ENCODE measurements around the gene SMG6. TPM values are rescaled to one million over a fixed set of nuclear protein-coding genes. Genes with fewer than 3 reads are reported as not detected.
"Not testable (repeated sequence)": the region's sequence is repeated elsewhere in the genome, so short reads cannot be mapped to it uniquely, and the experiment has no call there.

Gene SMG6
- total RNA-seq, 1 donor from 2014 or later = 19.4 TPM

- no peak for TF ChIP-seq CTCF (conservative IDR thresholded peaks at IDR 0.05; ENCODE audit: low read depth, low read length)
- H3K4me3 ChIP-seq (ENCODE audit: low read depth, low read length) = no peak overlapping the region
- DNase-seq (ENCODE audit: low read depth) = no peak
Observed at GRCh38 chr17:2150806-2151205, 152.8 kb downstream of the SMG6 start.

GRCh38 chr17:2149934-2150333 lies 153.7 kb downstream of the SMG6 start:
- TF ChIP-seq CTCF (conservative IDR thresholded peaks at IDR 0.05; ENCODE audit: low read depth, low read length) = no peak
- no peak for DNase-seq (ENCODE audit: low read depth)

GRCh38 chr17:2146132-2146871 lies 157.3 kb downstream of the SMG6 start:
- TF ChIP-seq CTCF (conservative IDR thresholded peaks at IDR 0.05; ENCODE audit: low read depth, low read length) = no peak
- no peak for DNase-seq (ENCODE audit: low read depth)
- no peak overlapping the region for H3K4me3 ChIP-seq (ENCODE audit: low read depth, low read length)

More at GRCh38 chr17:2149934-2150333, 153.7 kb downstream of the SMG6 start:
- H3K4me3 ChIP-seq (ENCODE audit: low read depth, low read length) = no peak overlapping the region

- TF ChIP-seq CTCF (conservative IDR thresholded peaks at IDR 0.05; ENCODE audit: low read depth, low read length) = no peak
- no peak overlapping the region for H3K4me3 ChIP-seq (ENCODE audit: low read depth, low read length)
- DNase-seq (ENCODE audit: low read depth) = no peak
Observed at GRCh38 chr17:2144701-2145100, 158.9 kb downstream of the SMG6 start.

GRCh38 chr17:2143332-2143731 lies 160.3 kb downstream of the SMG6 start:
- no peak overlapping the region for H3K4me3 ChIP-seq (ENCODE audit: low read depth, low read length)
- no peak for DNase-seq (ENCODE audit: low read depth)
- TF ChIP-seq CTCF (conservative IDR thresholded peaks at IDR 0.05; ENCODE audit: low read depth, low read length) = no peak

- not testable (repeated sequence) for H3K4me3 ChIP-seq (ENCODE audit: low read depth, low read length); DNase-seq (ENCODE audit: low read depth)
Observed at GRCh38 chr17:2142682-2143081, 160.9 kb downstream of the SMG6 start.

- H3K4me3 ChIP-seq (ENCODE audit: low read depth, low read length) = no peak overlapping the region
- no peak for TF ChIP-seq CTCF (conservative IDR thresholded peaks at IDR 0.05; ENCODE audit: low read depth, low read length)
- DNase-seq (ENCODE audit: low read depth) = no peak
Observed at GRCh38 chr17:2140683-2141082, 162.9 kb downstream of the SMG6 start.
